Ramos (cell line): Measurements from ENCODE around the gene ORC1.
"Not testable (repeated sequence)": the region's sequence is repeated elsewhere in the genome, so short reads cannot be mapped to it uniquely, and the experiment has no call there.

Experiments used
- in situ Hi-C: fragments of 300-500 bp; cut with MboI; formaldehyde crosslinking; loops from one replicate; pipeline ENCODE4 v1.14.3; 2022; ENCODE audit warnings: low sequenced_read_pairs; ENCODE audit not compliant: unreplicated experiment

The ORC1 gene

GRCh38 chr1:52400131-52400530 is 4.1 kb downstream of the ORC1 start:
- in situ Hi-C loops: loop anchor here (25.0 kb wide), 1 partner anchor 262 kb away; no protein-coding TSS in a partner anchor

- in situ Hi-C loops: loop anchor here (25.0 kb wide), 1 partner anchor 263 kb away; no protein-coding TSS in a partner anchor
Measured at GRCh38 chr1:52399629-52400028, 4.6 kb downstream of the ORC1 start.

- in situ Hi-C loops: no loop called here
Measured at GRCh38 chr1:52393174-52393573, 11.0 kb downstream of the ORC1 start.

GRCh38 chr1:52386458-52386857 is 17.8 kb downstream of the ORC1 start:
- in situ Hi-C loops: no loop called here

GRCh38 chr1:52385376-52385775 is 18.8 kb downstream of the ORC1 start:
- in situ Hi-C loops: no loop called here

- in situ Hi-C loops: not testable (repeated sequence)
Measured at GRCh38 chr1:52369851-52370250, 34.4 kb downstream of the ORC1 start.

- in situ Hi-C loops: no loop called here
Measured at GRCh38 chr1:52368383-52369172, 35.6 kb downstream of the ORC1 start.

GRCh38 chr1:52367272-52367671 is 37.0 kb downstream of the ORC1 start:
- in situ Hi-C loops: no loop called here

GRCh38 chr1:52366517-52366827 is 37.8 kb downstream of the ORC1 start:
- in situ Hi-C loops: no loop called here

GRCh38 chr1:52365746-52366516 is 38.3 kb downstream of the ORC1 start, which contains the start of gene CC2D1B:
TSS of gene CC2D1B (minus strand) at chr1:52366205. CDS start at chr1:52364620, 1,585 bp downstream.
- in situ Hi-C loops: no loop called here

GRCh38 chr1:52365071-52365745 is 39.0 kb downstream of the ORC1 start:
- in situ Hi-C loops: no loop called here

- in situ Hi-C loops: no loop called here
Measured at GRCh38 chr1:52364235-52364839, 39.9 kb downstream of the ORC1 start.

GRCh38 chr1:52360595-52360968 is 43.6 kb downstream of the ORC1 start:
- in situ Hi-C loops: no loop called here

GRCh38 chr1:52359676-52360594 is 44.3 kb downstream of the ORC1 start:
- in situ Hi-C loops: no loop called here

- in situ Hi-C loops: no loop called here
Measured at GRCh38 chr1:52358851-52359497, 45.2 kb downstream of the ORC1 start.

GRCh38 chr1:52357397-52357796 is 46.8 kb downstream of the ORC1 start:
- in situ Hi-C loops: no loop called here

- in situ Hi-C loops: no loop called here
Measured at GRCh38 chr1:52356818-52357355, 47.3 kb downstream of the ORC1 start.

- in situ Hi-C loops: no loop called here
Measured at GRCh38 chr1:52355847-52356505, 48.2 kb downstream of the ORC1 start.
